Keratinocyte (primary cell): ENCODE measurements around the gene ELOVL7. TPM values are rescaled to one million over a fixed set of nuclear protein-coding genes. Genes with fewer than 3 reads are reported as not detected.

ENCODE experiments used
- DNase-seq: peaks from one replicate; pipeline ENCODE4 v3.0.0-alpha.2; 2011; ENCODE audit warnings: low read depth, missing footprints, low spot score
- FAIRE-seq: peaks from 2 replicates; lab custom pipeline; 2011; peaks lifted over from hg19 to GRCh38; lab: Jason Lieb, UNC
- H2AFZ ChIP-seq: 2 replicates; pipeline ENCODE4 v1.6.0; 2012; ENCODE audit warnings: low read length, control low read depth, inconsistent platforms; ENCODE audit not compliant: control insufficient read depth
- H3K27ac ChIP-seq: 2 replicates; pipeline ENCODE4 v1.5.1; 2011; ENCODE audit warnings: low read length; ENCODE audit not compliant: control insufficient read depth, insufficient read depth
- H3K27me3 ChIP-seq: 3 replicates; pipeline ENCODE4 v1.6.0; 2011; ENCODE audit warnings: low read length; ENCODE audit not compliant: control insufficient read depth, insufficient read depth; ENCODE audit errors: extremely low read depth
- H3K36me3 ChIP-seq, 2 experiments: 2 replicates in 1 of 2; 3 replicates in 1 of 2; pipeline ENCODE4 v1.5.1; 2011; ENCODE audit warnings: low read length in 2 of 2, mild to moderate bottlenecking in 1 of 2; ENCODE audit not compliant: control insufficient read depth in 2 of 2, insufficient read depth in 2 of 2; ENCODE audit errors: extremely low read depth in 1 of 2
- H3K4me1 ChIP-seq: 3 replicates; pipeline ENCODE4 v1.5.1; 2011; ENCODE audit warnings: low read length; ENCODE audit not compliant: control insufficient read depth, insufficient read depth; ENCODE audit errors: extremely low read depth
- H3K4me2 ChIP-seq: 3 replicates; pipeline ENCODE4 v1.6.0; 2011; ENCODE audit warnings: low read depth, low read length; ENCODE audit not compliant: control insufficient read depth, insufficient read depth; ENCODE audit errors: extremely low read depth
- H3K4me3 ChIP-seq, 3 experiments: fragments of 200-600 bp in 1 of 3; sonication (generic) in 1 of 3; 2 replicates in 2 of 3; 3 replicates in 1 of 3; pipeline ENCODE4 v1.5.1; 2011 to 2016; ENCODE audit warnings: low read length in 3 of 3, mild to moderate bottlenecking in 3 of 3, control low read depth in 2 of 3, inconsistent platforms in 1 of 3, low read depth in 1 of 3, mixed read lengths in 1 of 3, mixed run types in 1 of 3, moderate library complexity in 1 of 3; ENCODE audit not compliant: control insufficient read depth in 2 of 3, insufficient read depth in 2 of 3; ENCODE audit errors: extremely low read depth in 1 of 3
- H3K79me2 ChIP-seq: 2 replicates; pipeline ENCODE4 v1.6.0; 2012; ENCODE audit warnings: low read length; ENCODE audit not compliant: control insufficient read depth, insufficient read depth
- H3K9ac ChIP-seq: 3 replicates; pipeline ENCODE4 v1.6.0; 2011; ENCODE audit warnings: low read length; ENCODE audit not compliant: control insufficient read depth, insufficient read depth; ENCODE audit errors: extremely low read depth
- H3K9me1 ChIP-seq: 3 replicates; pipeline ENCODE4 v1.6.0; 2011; ENCODE audit warnings: low read length; ENCODE audit not compliant: control insufficient read depth, insufficient read depth; ENCODE audit errors: extremely low read depth
- H3K9me3 ChIP-seq: 2 replicates; pipeline ENCODE4 v1.5.1; 2012; ENCODE audit warnings: low read depth, low read length; ENCODE audit not compliant: control insufficient read depth
- H4K20me1 ChIP-seq: 3 replicates; pipeline ENCODE4 v1.6.0; 2011; ENCODE audit warnings: low read length; ENCODE audit not compliant: control insufficient read depth, insufficient read depth; ENCODE audit errors: extremely low read depth
- CTCF ChIP-seq, 3 experiments: IDR thresholded peaks in 1 of 3; conservative IDR thresholded peaks in 1 of 3; optimal IDR thresholded peaks in 1 of 3; 2 replicates in 2 of 3; 3 replicates in 1 of 3; pipeline versions ENCODE3 to v1.5.1; 2011; ENCODE audit warnings: low read length in 3 of 3, mild to moderate bottlenecking in 3 of 3, moderate library complexity in 2 of 3, control low read depth in 1 of 3, inconsistent platforms in 1 of 3; ENCODE audit not compliant: insufficient read depth in 2 of 3; ENCODE audit errors: extremely low read depth in 1 of 3
- EZH2 ChIP-seq: IDR thresholded peaks from one replicate; pipeline ENCODE4 v1.6.1; 2012; ENCODE audit warnings: inconsistent platforms, mild to moderate bottlenecking, low read length, moderate library complexity
- dilution Hi-C: fragments of 300-500 bp; cut with MboI; formaldehyde crosslinking; loops from one replicate; pipeline ENCODE4 v1.7.0; 2020; ENCODE audit warnings: low sequenced_read_pairs; ENCODE audit not compliant: extremely low pct_ligation_motif_present
- polyA plus RNA-seq, 5 experiments: library from polyadenylated mRNA; depleted of rRNA in 3 of 5; stranded (reverse) in 3 of 5; stranded (forward) in 1 of 5; unstranded in 1 of 5; fragments of >200 nt; gene quantifications; 1 replicate in 1 of 5; 2 replicates in 3 of 5; 3 replicates in 1 of 5; pipeline versions ENCODE4 v1.2.1 to v1.2.3, GENCODE V29; 2011 to 2012; ENCODE audit warnings: missing spikeins in 2 of 5, low read depth in 1 of 5, low replicate concordance in 1 of 5

The ELOVL7 gene
- polyA plus RNA-seq, 1 donor (not counting 4 experiments of a cell fraction or from before 2014, with no cell fraction given), result 12.0 TPM

- H3K4me3 ChIP-seq, result no peak overlapping the region
- dilution Hi-C loops, result no loop called here
- no peaks in the 10 kb centered on the region for H3K9me3 ChIP-seq
- DNase-seq (no peak), FAIRE-seq (no peak)
- no peaks in the 10 kb centered on the region for H3K79me2 ChIP-seq
- TF ChIP-seq EZH2 (no peak), CTCF (optimal IDR thresholded peaks at IDR 0.05 in 1 of 3, IDR thresholded peaks at IDR 0.05 in 1 of 3, conservative IDR thresholded peaks at IDR 0.05 in 1 of 3; ENCODE audit: extremely low read depth in 1 of 3, insufficient read depth in 2 of 3, low read length in 3 of 3) (no peak)
- no peak overlapping the region for H2AFZ ChIP-seq
- H3K36me3 ChIP-seq, result peaks cover 0 to 3% of the 10 kb centered on the region in 2 experiments
- no peak overlapping the region for H3K4me2 ChIP-seq
- H3K9me1 ChIP-seq, result no peaks in the 10 kb centered on the region
- no peaks in the 10 kb centered on the region for H3K4me1 ChIP-seq
- H3K27me3 ChIP-seq, result no peaks in the 10 kb centered on the region
- no peak overlapping the region for H3K9ac ChIP-seq
- no peaks in the 10 kb centered on the region for H4K20me1 ChIP-seq
- H3K27ac ChIP-seq, result no peak overlapping the region
Measured at GRCh38 chr5:60822285-60822556, 21.8 kb downstream of the ELOVL7 start.

- Histone ChIP-seq H3K4me2 (no peak overlapping the region), H3K4me1 (no peaks in the 10 kb centered on the region), H3K4me3 (no peak overlapping the region), H3K9me1 (no peaks in the 10 kb centered on the region), H3K9me3 (no peaks in the 10 kb centered on the region), H4K20me1 (no peaks in the 10 kb centered on the region), H3K36me3 (peaks cover 0 to 3% of the 10 kb centered on the region in 2 experiments), H3K27ac (no peak overlapping the region), H3K27me3 (no peaks in the 10 kb centered on the region), H3K9ac (no peak overlapping the region), H2AFZ (no peak overlapping the region), H3K79me2 (no peaks in the 10 kb centered on the region)
- TF ChIP-seq EZH2 (no peak), CTCF (optimal IDR thresholded peaks at IDR 0.05 in 1 of 3, IDR thresholded peaks at IDR 0.05 in 1 of 3, conservative IDR thresholded peaks at IDR 0.05 in 1 of 3; ENCODE audit: extremely low read depth in 1 of 3, insufficient read depth in 2 of 3, low read length in 3 of 3) (no peak)
- dilution Hi-C loops, result no loop called here
- no peak for FAIRE-seq
- DNase-seq, result no peak
Measured at GRCh38 chr5:60821488-60822284, 22.4 kb downstream of the ELOVL7 start.
